ENCODE results near the gene NKX2-1.
"Not testable (repeated sequence)": the region's sequence is repeated elsewhere in the genome, so short reads cannot be mapped to it uniquely, and the experiment has no call there.

NKX2-1 gene

GRCh38 chr14:36505892-36506731 lies 13.9 kb downstream of the NKX2-1 start:
- no peak for DNase-seq (ENCODE audit: low read depth, low spot score)

GRCh38 chr14:36505181-36505815 lies 14.7 kb downstream of the NKX2-1 start:
- no peak for DNase-seq (ENCODE audit: low read depth, low spot score)

DNA sequence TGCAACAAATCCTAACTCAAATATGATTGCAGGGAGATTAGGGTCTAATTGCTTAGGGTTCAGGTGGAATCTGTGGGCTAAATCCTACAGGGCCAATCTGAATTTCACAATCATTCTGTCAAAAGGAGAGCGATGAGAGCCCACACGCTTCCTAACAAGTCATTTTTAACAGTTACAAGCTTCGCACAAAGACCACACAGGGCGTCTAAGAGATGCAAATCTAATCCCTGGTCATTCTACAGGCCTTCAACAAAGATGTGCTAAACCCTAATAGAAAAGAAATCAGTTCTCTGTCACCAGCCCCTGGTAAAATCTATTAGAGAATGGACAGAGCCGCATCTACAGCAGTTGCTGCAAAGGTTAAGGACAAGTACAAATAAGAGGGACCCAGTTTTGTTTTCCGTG lies 15.3 kb downstream of the NKX2-1 start:
- no peak for DNase-seq (ENCODE audit: low read depth, low spot score)

DNA sequence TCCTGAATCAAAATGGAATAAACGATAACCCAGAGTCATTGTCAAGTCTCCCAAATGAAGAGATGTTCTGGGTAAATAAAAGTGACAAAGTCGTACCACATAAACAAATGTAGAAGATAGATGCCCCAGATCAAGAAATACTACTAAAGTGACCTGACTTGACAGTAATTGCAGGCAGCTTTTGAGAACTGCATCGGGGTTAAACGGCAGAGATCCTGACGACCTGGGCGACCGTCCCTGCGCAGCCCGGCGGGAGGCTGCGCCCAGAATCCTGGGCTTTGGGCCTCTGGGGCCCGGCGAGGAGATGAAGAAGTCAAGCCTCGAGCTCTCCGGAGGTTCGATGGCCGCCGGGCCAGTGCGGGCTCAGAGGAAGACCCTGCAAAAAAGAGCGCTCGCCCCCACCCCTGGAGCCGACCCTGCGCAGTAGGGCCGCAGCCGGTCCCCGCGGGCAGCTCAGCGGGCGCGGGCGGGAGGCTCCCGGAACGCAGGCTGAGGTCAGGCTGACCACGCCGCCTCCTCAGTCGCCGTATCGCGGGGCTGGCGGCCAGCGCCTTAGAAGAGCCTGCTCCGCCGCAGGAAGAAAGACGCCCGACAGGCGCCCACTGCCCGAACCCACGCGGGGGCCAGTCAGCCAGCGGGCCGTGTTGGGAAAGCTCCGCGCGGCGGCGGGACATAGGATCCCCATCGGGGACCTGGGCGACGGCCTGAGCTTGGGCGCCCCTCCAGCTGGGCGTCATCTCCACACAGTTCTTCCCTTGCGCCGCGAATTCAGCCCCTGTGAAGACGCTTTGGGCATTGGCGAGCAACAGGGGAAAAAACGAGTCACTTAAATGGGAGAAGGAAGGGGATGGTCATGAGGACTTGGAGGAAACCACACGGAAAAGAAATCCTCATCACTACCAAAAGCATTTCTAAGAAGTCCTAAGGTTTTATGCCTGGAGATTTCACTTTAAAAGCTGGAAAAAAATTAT lies 16.0 kb downstream of the NKX2-1 start:
- no peak for DNase-seq (ENCODE audit: low read depth, low spot score)

DNA sequence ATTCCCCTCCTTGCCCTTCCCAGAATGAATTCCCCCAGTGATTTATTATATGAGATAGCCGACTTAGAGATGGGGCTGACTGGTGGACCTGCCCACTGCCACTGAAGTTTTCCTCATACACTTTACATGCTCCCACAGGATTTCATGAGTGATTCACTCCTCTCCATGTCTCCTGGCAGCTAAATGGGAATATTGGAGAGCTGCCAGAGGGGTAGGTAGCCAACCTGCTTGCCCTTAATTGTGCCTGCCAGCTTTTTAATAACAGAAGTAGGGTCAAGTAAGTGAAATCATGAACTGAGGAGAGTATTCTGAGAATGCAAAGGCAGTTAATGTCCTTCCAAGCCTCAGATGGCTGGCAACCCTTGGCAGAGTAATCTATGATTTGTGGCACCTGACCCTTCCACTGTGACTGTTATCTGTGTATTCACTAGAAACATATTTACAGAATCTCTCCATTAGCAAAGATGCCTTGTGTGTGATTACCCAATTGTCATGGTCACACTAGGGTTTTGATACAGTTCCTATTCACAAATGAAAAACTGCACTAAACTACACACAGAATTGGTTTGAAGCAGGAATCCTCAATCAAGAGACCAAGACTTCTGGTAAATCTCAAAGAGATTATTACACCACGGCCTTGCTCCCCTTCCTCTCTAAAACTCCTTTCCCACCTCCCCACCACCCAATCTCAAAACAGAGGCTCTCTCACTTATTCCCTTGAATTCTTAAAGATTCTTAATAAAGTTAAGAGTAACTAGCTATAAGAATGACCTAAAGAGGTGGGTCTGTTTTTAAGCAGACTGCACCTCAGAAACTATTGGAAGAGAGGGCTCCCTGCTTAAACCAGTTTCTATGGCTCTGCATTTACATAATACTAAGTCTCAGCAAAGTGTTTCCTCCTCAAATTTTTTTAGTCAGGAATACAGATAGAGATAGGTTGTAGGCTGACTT lies 17.2 kb downstream of the NKX2-1 start:
- no peak for DNase-seq (ENCODE audit: low read depth, low spot score)

GRCh38 chr14:36498938-36499337 lies 21.1 kb downstream of the NKX2-1 start:
- no peak for DNase-seq (ENCODE audit: low read depth, low spot score)

- no peak for DNase-seq (ENCODE audit: low read depth, low spot score)
These were observed 23.7 kb downstream of the NKX2-1 start for GRCh38 chr14:36496346-36496745.

- no peak for DNase-seq (ENCODE audit: low read depth, low spot score)
These were observed 24.4 kb downstream of the NKX2-1 start for GRCh38 chr14:36495666-36496065.

DNA sequence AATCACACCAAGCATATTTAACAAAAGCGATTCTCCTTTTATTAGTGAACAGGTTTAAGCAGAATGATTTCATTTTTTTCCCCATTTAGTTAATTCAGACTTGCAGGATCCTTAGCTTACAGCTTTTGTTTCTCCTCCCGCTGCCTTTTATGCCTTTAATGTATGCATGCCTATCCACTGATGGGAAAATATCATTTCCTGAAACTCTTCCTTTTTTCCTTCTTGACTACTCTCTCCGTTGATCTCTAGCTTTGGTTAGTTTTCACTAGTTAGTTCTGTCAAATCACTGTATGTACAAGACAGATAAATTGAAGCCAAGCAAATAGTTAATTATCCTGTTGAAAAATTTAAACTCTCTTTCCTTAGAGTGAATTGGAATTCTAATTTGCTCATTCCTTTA lies 26.3 kb downstream of the NKX2-1 start:
- no peak for DNase-seq (ENCODE audit: low read depth, low spot score)

DNA sequence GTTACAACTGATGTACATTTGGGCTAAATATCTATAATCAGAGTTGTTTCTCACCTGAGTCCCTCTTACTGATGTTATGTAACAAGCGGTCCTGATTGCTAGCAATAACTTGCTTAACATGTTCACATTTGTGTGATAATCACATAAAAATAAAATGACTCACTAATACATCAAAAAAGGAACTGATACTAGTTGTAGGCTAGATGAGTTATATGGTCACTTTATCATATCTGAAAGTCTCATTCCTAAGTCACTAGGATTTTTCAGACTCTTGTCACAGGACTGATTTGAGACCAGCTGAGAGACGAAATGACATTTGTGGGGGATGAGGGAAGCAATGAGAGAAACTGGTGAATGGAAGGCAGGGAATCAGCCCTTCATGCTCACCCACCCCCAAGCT lies 34.3 kb downstream of the NKX2-1 start:
- DNase-seq (ENCODE audit: low read depth, low spot score), result no peak

GRCh38 chr14:36479344-36479743 lies 40.7 kb downstream of the NKX2-1 start:
- no peak for DNase-seq (ENCODE audit: low read depth, low spot score)

DNA sequence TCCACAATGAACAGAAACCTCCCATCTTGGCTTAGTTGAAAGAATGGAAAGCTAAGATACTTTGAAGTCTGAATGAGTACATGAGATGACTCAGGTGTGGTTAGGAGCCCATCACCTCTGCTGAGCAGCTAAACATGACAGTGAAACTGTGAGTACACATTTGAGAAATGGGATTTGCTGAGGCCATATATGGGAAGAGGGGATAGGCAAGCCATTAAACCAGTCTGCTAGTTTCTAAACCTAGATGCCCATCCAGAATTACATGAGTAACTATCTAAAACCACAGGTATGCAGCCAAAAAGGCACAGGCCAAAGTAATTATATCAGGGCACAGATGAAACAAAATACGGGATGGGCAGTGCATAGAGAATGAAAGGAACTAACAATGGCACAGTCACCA lies 41.2 kb downstream of the NKX2-1 start:
- DNase-seq (ENCODE audit: low read depth, low spot score), result no peak

DNA sequence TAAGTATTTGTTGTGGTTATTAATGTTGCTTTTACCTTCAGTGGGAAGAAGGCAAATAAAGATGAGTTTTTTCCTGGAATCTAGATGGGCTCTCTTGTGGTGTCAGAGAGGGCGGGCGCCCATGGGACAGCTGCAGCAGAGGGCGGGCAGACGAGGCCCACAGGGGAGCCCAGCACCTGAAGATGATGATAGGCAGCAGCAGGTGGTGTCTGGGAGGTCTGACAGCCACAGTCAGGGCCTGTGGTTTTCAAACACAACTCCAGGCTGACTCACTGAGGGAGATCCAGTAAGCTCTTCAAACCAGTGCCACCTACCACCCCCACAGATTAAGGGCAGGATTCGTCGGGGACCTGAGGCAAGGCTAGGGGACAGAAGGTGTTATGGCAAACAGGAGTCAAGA lies 42.8 kb downstream of the NKX2-1 start:
- no peak for DNase-seq (ENCODE audit: low read depth, low spot score)

DNA sequence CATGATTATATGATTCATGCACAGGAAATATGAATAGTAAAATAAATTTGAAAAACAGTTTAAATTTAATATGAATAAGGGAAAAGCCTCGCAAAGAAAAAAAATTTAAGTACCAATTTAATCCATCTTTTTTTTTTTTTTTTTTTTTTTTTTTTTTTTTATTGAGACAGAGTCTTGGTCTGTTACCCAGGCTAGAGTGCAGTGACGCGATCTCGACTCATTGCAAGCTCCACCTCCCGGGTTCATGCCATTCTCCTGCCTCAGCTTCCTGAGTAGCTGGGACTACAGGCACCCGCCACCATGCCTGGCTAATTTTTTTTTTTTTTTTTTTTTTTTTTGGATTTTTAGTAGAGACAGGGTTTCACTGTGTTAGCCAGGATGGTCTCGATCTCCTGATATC lies 44.0 kb downstream of the NKX2-1 start:
- not testable (repeated sequence) for DNase-seq (ENCODE audit: low read depth, low spot score)

GRCh38 chr14:36474593-36474992 lies 45.4 kb downstream of the NKX2-1 start:
- no peak for DNase-seq (ENCODE audit: low read depth, low spot score)

DNA sequence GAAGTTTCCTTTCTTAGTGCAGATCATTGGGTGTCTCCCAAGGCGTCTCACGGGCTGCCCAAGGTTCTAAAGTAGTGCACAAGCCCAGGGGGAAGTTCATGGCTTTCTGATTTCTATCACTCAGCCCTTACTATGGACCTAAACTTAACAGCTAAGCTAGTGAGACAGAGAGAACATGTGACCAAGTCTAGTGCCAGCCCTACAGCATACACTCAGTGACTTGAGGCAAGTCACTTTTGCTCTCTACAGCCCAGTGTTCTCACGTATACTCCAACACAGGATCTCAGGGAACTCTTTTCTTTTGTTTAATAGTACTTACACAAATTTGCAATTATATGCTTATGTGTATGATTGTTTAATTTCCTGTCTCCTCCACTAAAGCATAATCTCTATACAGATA lies 48.6 kb downstream of the NKX2-1 start:
- no peak for DNase-seq (ENCODE audit: low read depth, low spot score)

DNA sequence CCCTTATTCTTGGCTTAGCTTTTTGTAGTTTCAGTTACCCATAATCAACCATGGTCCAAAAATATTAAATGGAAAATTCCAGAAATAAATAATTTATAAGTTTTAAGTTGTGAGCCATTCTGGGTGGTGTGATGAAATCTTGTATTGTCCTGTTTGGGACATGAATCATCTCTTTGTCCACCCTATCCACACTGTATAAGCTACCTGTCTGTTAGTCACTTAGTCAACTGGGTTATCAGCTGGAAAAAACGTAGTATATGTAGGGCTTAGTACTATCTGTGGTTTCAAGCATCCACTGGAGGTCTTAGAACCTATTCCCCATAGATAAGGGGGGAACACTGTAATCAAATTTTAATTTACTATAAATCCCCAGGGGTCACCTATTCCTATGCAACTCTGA lies 52.7 kb downstream of the NKX2-1 start:
- no peak for DNase-seq (ENCODE audit: low read depth, low spot score)
